OCI-LY7 (cell line): ENCODE data around the gene KIF7.

Source experiments
- CTCF ChIP-seq: fragments of 200-600 bp; sonication (generic); conservative IDR thresholded peaks from 2 replicates; pipeline ENCODE4 v1.5.1; 2014; ENCODE audit warnings: mild to moderate bottlenecking, antibody characterized with exemption, low read length, moderate library complexity, mixed read lengths
- EZH2phosphoT487 ChIP-seq: fragments of 200-600 bp; sonication (generic); IDR thresholded peaks from 2 replicates; pipeline ENCODE4 v1.6.1; 2018; ENCODE audit warnings: low read depth, borderline replicate concordance, mild to moderate bottlenecking, mixed run types, antibody characterized with exemption, low read length, moderate library complexity, mixed read lengths

- TF ChIP-seq CTCF (no peak), EZH2phosphoT487 (no peak)
These were observed 23.9 kb upstream of the KIF7 start, which contains the start of gene PLIN1 for GRCh38 chr15:89679212-89679611.
